ENCODE data around the gene CAMK2N2. TPM values are rescaled to one million over a fixed set of nuclear protein-coding genes. Genes with fewer than 3 reads are reported as not detected.

The CAMK2N2 gene
- total RNA-seq, 1 donor from 2014 or later: 2.6 TPM

DNA sequence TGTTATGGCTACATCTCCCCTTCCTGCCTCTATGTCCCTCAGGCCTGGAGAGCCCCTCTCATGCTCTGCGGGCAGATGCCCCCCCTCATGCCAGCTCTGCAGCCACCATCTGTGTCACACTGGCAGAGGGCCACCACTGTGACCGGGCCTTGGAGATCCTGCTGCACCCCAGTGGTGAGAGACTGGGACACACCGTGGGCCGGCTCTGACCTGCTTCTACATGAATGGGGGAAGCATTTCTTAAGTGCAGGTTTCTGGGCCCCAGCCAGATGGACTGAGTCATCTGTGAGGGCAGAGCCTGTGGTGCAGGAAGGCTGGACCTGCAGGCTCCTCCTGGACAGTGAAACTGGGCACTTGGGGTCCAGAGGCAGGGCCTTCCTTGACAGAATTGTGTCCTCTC lies 27.1 kb downstream of the CAMK2N2 start:
- Histone ChIP-seq H3K27ac (ENCODE audit: low read depth, low read length) (no peak overlapping the region), H3K4me1 (ENCODE audit: insufficient read depth, low read length) (peaks cover 13% of the 10 kb centered on the region), H4K20me1 (ENCODE audit: insufficient read depth, low read length) (peaks cover 6% of the 10 kb centered on the region), H3K79me2 (ENCODE audit: insufficient read depth, low read length) (no peaks in the 10 kb centered on the region), H3K27me3 (ENCODE audit: insufficient read depth, low read length) (peaks cover 31% of the 10 kb centered on the region), H3K4me3 (ENCODE audit: insufficient read depth, low read depth, low read length) (no peak overlapping the region), H3K4me2 (ENCODE audit: low read length) (peak overlapping the region; percentile 2), H3K9ac (ENCODE audit: low read length) (no peak overlapping the region), H3K36me3 (ENCODE audit: insufficient read depth, low read length) (no peaks in the 10 kb centered on the region), H3K9me3 (ENCODE audit: insufficient read depth, low read depth, low read length) (no peaks in the 10 kb centered on the region), H2AFZ (ENCODE audit: low read depth, low read length) (no peak overlapping the region)
- Mint-ChIP-seq H3K27ac (ENCODE audit: unreplicated experiment) (no peak overlapping the region), H3K27me3 (ENCODE audit: low read depth, unreplicated experiment) (peaks cover 62% of the 10 kb centered on the region), H3K36me3 (ENCODE audit: low read depth, unreplicated experiment) (no peaks in the 10 kb centered on the region), H3K4me3 (ENCODE audit: unreplicated experiment) (no peak overlapping the region), H3K4me1 (ENCODE audit: low read depth, unreplicated experiment) (peaks cover 11% of the 10 kb centered on the region), H3K9me3 (ENCODE audit: unreplicated experiment) (no peaks in the 10 kb centered on the region)
- TF ChIP-seq EZH2 (IDR thresholded peaks at IDR 0.05; ENCODE audit: insufficient read depth, low read length): no peak
- TF ChIP-seq, protein P1, sequence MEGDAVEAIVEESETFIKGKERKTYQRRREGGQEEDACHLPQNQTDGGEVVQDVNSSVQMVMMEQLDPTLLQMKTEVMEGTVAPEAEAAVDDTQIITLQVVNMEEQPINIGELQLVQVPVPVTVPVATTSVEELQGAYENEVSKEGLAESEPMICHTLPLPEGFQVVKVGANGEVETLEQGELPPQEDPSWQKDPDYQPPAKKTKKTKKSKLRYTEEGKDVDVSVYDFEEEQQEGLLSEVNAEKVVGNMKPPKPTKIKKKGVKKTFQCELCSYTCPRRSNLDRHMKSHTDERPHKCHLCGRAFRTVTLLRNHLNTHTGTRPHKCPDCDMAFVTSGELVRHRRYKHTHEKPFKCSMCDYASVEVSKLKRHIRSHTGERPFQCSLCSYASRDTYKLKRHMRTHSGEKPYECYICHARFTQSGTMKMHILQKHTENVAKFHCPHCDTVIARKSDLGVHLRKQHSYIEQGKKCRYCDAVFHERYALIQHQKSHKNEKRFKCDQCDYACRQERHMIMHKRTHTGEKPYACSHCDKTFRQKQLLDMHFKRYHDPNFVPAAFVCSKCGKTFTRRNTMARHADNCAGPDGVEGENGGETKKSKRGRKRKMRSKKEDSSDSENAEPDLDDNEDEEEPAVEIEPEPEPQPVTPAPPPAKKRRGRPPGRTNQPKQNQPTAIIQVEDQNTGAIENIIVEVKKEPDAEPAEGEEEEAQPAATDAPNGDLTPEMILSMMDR (IDR thresholded peaks at IDR 0.05; ENCODE audit: insufficient read depth, low read depth, low read length): no peak
- DNase-seq (ENCODE audit: low read depth): peak; percentile 70
- FAIRE-seq: no peak

DNA sequence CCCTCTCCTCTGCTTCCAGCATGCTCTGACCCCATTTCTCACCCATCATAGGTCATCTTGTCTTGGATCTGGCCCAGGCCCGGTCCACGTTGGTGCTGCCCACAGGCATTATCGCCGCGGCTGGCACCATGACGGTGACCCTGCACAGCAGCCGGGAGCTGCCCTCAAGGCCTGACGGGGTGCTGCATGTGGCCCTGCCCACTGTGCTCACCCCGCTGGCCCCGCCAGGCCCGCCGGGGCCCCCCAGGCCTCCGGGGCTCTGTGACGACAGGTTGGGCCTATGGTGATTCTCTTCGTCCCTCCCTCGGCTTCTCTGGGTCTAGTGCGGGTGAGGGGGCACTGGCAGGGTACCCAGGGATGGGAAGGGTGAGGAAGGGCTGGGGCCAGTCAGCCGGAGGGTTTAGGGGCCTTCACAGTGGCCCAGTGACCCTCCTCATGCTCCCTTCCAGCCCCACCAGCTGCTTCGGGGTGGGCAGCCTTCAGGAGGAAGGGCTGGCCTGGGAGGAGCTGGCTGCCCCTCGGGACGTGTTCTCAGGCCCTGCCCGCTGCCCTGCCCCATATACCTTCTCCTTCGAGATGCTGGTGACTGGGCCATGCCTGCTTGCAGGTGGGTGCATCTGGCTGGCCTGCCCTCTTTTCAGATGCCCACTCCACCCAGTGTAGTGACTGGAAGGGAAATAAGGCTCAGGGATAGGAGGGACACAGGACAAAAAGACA lies 28.1 kb downstream of the CAMK2N2 start:
- Mint-ChIP-seq H3K36me3 (ENCODE audit: low read depth, unreplicated experiment) (no peaks in the 10 kb centered on the region), H3K27me3 (ENCODE audit: low read depth, unreplicated experiment) (peaks cover 63% of the 10 kb centered on the region), H3K4me1 (ENCODE audit: low read depth, unreplicated experiment) (peaks cover 11% of the 10 kb centered on the region), H3K9me3 (ENCODE audit: unreplicated experiment) (no peaks in the 10 kb centered on the region), H3K27ac (ENCODE audit: unreplicated experiment) (no peak overlapping the region), H3K4me3 (ENCODE audit: unreplicated experiment) (peak overlapping the region; percentile 66)
- no peak for FAIRE-seq
- H4K20me1 ChIP-seq (ENCODE audit: insufficient read depth, low read length): peaks cover 9% of the 10 kb centered on the region
- H3K4me3 ChIP-seq (ENCODE audit: insufficient read depth, low read depth, low read length): no peak overlapping the region
- H2AFZ ChIP-seq (ENCODE audit: low read depth, low read length): no peak overlapping the region
- no peak overlapping the region for H3K9ac ChIP-seq (ENCODE audit: low read length)
- H3K4me1 ChIP-seq (ENCODE audit: insufficient read depth, low read length): peaks cover 13% of the 10 kb centered on the region
- H3K27me3 ChIP-seq (ENCODE audit: insufficient read depth, low read length): peaks cover 35% of the 10 kb centered on the region
- no peak for DNase-seq (ENCODE audit: low read depth)
- no peaks in the 10 kb centered on the region for H3K79me2 ChIP-seq (ENCODE audit: insufficient read depth, low read length)
- TF ChIP-seq EZH2 (IDR thresholded peaks at IDR 0.05; ENCODE audit: insufficient read depth, low read length): no peak
- TF ChIP-seq, protein P1 (IDR thresholded peaks at IDR 0.05; ENCODE audit: insufficient read depth, low read depth, low read length): no peak
- H3K36me3 ChIP-seq (ENCODE audit: insufficient read depth, low read length): no peaks in the 10 kb centered on the region
- no peak overlapping the region for H3K4me2 ChIP-seq (ENCODE audit: low read length)
- no peaks in the 10 kb centered on the region for H3K9me3 ChIP-seq (ENCODE audit: insufficient read depth, low read depth, low read length)
- H3K27ac ChIP-seq (ENCODE audit: low read depth, low read length): no peak overlapping the region

DNA sequence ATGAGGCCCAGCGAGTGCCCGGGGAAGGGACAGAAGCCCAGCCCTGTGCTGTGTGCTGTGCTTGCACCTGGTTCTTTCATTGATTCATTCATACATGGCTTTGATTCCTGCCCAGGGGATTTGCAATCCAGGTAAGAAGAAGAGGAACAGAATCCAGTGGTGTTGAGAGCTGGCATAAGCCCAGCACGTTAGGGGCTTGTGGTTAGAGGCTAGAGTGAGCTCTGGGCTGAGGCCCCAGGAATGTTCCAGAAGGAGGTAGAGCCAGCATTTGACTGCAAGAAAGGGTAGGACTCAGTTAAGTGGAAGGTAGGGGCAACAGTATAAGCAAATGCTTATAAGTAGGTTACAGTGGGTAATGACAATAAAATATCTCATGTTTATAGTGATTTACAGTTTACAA lies 29.7 kb downstream of the CAMK2N2 start:
- Histone ChIP-seq H3K4me3 (ENCODE audit: insufficient read depth, low read depth, low read length) (no peak overlapping the region), H3K79me2 (ENCODE audit: insufficient read depth, low read length) (no peaks in the 10 kb centered on the region), H3K27me3 (ENCODE audit: insufficient read depth, low read length) (peaks cover 41% of the 10 kb centered on the region), H3K36me3 (ENCODE audit: insufficient read depth, low read length) (no peaks in the 10 kb centered on the region), H3K9ac (ENCODE audit: low read length) (no peak overlapping the region), H3K4me2 (ENCODE audit: low read length) (no peak overlapping the region), H3K4me1 (ENCODE audit: insufficient read depth, low read length) (peaks cover 13% of the 10 kb centered on the region), H3K27ac (ENCODE audit: low read depth, low read length) (no peak overlapping the region), H4K20me1 (ENCODE audit: insufficient read depth, low read length) (peaks cover 9% of the 10 kb centered on the region), H3K9me3 (ENCODE audit: insufficient read depth, low read depth, low read length) (no peaks in the 10 kb centered on the region), H2AFZ (ENCODE audit: low read depth, low read length) (no peak overlapping the region)
- DNase-seq (ENCODE audit: low read depth) (no peak), FAIRE-seq (no peak)
- no peaks in the 10 kb centered on the region for H3K9me3 Mint-ChIP-seq (ENCODE audit: unreplicated experiment)
- H3K27me3 Mint-ChIP-seq (ENCODE audit: low read depth, unreplicated experiment): peaks cover 62% of the 10 kb centered on the region
- no peak overlapping the region for H3K27ac Mint-ChIP-seq (ENCODE audit: unreplicated experiment)
- peaks cover 11% of the 10 kb centered on the region for H3K4me1 Mint-ChIP-seq (ENCODE audit: low read depth, unreplicated experiment)
- no peak for TF ChIP-seq EZH2 (IDR thresholded peaks at IDR 0.05; ENCODE audit: insufficient read depth, low read length)
- TF ChIP-seq, protein P1 (IDR thresholded peaks at IDR 0.05; ENCODE audit: insufficient read depth, low read depth, low read length): no peak
- no peaks in the 10 kb centered on the region for H3K36me3 Mint-ChIP-seq (ENCODE audit: low read depth, unreplicated experiment)
- H3K4me3 Mint-ChIP-seq (ENCODE audit: unreplicated experiment): no peak overlapping the region

All from astrocyte (in vitro differentiated cells and primary cell).